NCI-H1694 treated with DMSO at 0.1 percent for 48 hours (cell line): Measurements from ENCODE around the gene CCDC9.
"Not testable (repeated sequence)": the region's sequence is repeated elsewhere in the genome, so short reads cannot be mapped to it uniquely, and the experiment has no call there.

Experiments used
- DNase-seq: peaks from one replicate; lab custom pipeline; 2025; lab: John Stamatoyannopoulos, UW

Gene CCDC9

DNA sequence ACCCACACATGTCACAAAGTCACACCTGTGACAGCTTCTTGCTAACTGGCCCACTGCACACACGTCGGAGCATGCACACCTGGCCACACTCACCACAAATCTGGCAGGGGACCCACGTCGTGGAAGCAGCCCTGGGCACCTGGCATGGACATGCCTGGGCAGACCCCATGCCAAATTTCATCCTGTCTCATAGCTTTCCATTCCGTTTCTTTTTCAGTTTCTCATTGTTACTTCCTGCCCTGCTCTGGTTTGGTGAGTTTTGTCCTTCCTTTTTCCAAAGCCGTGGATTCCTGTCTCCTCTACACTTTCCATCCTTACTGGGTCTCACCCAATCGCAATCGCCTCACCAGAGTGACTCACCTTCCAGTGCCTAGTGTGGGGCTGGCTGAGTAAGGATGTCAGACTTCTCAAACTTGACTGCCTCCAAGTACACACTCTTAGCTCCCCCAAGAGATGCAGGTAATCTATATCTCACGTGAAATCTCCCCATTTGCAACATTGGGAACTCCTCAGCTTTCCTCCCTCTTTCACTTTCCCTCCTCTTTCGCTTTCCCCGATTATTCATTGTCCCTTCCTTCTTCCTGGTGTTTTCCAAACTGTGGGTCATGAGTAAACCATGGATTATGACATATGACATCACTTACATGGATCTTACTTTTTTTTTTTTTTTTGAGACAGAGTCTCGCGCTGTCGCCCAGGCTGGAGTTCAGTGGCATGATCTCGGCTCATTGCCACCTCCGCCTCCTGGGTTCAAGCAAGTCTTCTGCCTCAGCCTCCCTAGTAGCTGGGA lies 23.7 kb upstream of the CCDC9 start:
- no peak for DNase-seq

DNA sequence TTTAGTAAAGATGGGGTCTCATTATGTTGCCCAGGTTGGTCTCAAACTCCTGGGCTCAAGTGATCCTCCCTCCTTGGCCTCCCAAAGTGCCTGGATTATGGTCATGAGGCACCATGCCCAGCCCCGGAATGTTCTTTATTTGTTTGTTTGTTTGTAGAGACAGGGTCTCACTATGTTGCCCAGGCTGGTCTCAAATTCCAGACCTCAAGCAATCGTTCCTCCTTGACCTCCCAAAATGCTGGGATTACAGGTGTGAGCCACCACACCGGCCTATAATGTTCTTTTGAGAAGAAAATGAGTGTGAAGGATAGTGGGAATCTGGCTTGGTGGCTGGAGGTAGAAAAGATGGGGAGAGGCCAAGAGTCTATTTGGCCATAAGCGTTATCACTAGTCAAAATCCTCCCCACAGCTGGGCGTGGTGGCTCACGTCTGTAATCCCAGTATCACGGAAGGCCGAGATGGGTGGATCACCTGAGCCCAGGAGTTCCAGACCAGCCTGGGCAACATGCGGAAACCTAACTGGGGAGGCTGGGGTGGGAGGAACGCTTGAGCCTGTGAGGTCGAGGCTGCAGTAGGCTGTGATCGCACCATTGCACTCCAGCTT lies 20.2 kb upstream of the CCDC9 start:
- DNase-seq, result no peak

- DNase-seq, result no peak
Measured at GRCh38 chr19:47239152-47239551, 17.2 kb upstream of the CCDC9 start.

GRCh38 chr19:47239610-47240296 lies 16.6 kb upstream of the CCDC9 start:
- peak; percentile 23 for DNase-seq

GRCh38 chr19:47240556-47240955 lies 15.8 kb upstream of the CCDC9 start:
- DNase-seq, result no peak

- DNase-seq, result no peak
Measured at GRCh38 chr19:47240996-47241918, 15.1 kb upstream of the CCDC9 start.

GRCh38 chr19:47241919-47242577 lies 14.3 kb upstream of the CCDC9 start:
- DNase-seq, result no peak

DNA sequence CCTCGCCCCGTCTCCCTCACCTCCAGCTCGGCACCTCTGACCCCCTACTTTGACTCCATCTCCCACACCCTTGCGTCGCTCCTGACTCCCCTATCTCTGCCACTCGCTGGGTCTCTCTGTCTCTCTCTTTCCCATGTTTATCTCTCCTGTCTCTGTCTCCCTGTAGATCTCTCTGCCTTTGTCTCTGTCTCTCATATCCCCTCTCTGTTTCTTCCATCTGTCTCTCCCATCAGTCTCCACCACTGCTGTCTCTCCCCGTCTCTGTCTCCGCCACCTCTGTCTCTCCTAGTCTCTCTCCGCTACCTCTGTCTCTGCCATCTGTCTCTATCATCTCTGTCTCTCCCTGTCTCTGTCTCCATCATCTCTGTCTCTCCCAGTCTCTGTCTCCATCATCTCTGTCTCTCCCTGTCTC lies 13.0 kb upstream of the CCDC9 start:
- DNase-seq, result no peak

DNA sequence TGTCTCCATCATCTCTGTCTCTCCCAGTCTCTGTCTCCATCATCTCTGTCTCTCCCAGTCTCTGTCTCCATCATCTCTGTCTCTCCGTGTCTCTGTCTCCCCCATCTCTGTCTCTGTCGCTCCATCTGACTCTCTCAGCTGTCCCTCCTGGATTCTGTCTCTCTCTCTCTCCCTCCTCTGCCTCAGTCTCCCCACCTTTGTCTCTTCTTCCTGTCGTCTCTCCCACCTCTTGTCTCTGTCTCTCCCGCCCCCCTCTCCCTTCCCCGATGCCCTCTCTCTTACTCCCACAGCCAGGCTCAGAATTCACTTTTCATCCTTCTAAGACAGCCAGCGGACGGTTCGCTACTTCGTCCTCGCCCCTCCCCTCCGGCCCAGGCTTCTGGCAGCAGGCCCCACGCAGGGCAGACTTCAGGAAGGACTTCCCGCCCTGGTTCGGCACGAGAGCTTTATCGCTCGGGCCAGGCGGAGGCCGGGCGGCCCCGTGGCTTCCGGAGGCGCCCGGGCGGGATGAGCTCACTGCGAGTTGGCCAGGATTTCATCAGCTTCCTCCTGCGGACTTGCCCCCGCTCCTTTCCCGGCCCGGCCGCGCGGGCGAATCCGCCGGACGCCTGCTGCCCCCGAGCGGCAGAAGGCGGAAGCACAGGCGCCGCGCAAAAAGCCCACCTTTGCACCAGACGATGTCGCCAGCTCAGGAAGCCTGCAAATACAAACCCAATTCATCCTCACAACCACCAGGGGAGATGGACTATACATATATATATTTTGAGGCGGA lies 12.4 kb upstream of the CCDC9 start:
- peak; percentile 86 for DNase-seq

DNA sequence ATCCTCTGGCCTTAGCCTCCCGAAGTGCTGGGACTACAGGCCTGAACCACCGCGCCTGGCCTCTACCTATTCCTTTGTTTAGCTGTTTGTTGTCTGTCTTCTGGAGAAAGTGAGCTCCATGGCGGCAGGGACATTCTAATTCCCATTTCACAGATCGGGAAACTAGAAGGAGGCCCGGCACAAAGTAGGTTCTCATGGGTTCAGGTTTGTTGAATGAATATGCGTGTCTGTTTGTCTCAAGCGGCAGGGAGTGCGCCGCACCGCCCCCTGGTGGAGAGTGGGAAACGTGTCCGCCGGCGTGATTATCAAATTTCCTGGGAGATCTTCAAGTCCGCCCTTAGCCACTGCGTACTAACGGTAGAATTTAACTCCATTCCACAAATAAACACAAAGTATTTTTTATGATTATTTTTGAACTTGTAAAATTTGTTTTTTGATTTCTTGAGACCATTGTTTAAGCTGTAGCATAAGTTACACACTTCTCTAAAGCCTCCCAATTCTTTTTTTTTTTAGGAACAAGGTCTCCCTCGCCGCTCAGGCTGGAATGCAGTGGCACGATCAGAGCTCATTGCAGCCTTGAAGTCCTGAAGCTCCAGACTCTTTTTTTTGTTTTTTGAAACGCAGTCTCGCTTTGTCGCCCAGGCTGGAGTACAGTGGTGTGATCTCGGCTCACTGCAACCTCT lies 8.9 kb upstream of the CCDC9 start:
- DNase-seq, result peak; percentile 23

GRCh38 chr19:47253016-47253415 lies 3.3 kb upstream of the CCDC9 start:
- not testable (repeated sequence) for DNase-seq

DNA sequence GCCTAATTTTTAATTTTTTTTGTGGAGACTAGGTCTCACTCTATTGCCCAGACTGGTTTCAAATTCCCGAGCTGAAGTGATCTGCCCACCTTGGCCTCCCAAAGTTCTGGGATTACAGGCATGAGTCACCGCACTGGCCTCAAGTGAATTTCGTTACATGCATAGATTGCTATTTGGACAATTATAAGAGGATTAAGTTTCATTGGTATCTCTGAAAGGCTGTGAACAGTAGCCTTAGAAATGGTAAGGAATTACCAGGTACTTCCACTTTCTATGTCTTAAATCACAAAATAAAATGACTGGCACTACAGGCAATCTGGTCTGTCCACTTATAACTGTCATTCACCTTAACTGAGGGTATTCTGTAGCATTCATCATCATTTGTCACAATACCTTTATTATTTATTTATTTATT lies 2.9 kb upstream of the CCDC9 start:
- no peak for DNase-seq

- DNase-seq, result no peak
Measured at GRCh38 chr19:47253970-47254369, 2.4 kb upstream of the CCDC9 start.

DNA sequence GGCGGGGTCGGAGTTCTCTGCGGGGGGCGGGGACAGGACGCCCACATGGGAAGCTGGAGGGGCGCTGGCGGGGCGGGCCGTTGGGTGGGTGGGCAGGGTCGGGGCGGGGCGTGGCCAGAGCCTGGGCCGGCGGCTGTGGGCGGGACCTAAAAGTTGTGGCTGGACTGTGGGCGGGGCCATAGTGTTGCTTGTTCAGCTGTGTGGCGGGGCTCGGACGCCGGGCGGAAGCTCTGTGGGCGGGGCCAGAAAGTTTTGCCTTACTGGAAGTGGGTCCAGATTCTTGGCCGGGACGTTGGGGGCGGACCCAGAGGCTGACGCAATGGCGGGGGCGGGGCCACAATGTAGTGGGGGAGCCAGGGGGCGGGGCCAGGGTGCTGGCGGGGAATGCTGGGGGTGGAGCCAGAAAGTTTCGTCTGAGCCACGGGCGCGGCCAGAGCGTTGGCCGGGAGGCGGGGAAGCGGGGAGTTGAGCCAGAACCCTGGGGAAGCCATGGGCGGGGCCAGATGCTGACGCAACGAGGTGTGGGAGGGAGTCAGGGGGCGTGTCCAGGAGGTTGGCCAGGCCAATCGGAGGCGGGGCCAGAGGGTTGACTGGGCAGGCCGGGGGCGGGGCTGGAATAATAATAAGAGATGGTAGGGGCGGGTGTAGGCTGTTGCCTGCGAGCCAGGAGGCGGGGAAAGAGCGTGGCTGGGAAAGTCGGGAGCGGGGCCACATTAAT lies 527 bp downstream of the CCDC9 start:
- DNase-seq, result peak; percentile 96

GRCh38 chr19:47257411-47258169 lies 1.3 kb downstream of the CCDC9 start:
- no peak for DNase-seq

DNA sequence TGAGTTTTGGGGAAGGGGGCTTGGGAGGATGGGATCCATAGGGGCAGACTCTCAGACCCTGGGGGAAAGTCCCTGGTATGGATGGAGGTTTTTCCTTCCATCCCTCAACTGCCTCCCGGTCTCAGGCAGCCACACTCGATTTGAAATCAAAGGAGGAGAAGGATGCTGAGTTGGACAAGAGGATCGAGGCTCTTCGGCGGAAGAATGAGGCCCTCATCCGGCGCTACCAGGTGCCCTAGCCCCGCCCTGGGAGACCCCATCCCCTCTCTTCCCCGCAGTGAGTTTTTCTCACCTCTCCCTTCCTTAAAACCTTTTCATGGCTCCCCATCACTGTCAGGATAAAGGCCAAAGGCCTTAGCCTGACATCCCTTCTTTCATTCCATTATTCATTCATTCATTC lies 2.1 kb downstream of the CCDC9 start:
- DNase-seq, result no peak

- no peak for DNase-seq
Measured at GRCh38 chr19:47258895-47259555, 2.7 kb downstream of the CCDC9 start.

DNA sequence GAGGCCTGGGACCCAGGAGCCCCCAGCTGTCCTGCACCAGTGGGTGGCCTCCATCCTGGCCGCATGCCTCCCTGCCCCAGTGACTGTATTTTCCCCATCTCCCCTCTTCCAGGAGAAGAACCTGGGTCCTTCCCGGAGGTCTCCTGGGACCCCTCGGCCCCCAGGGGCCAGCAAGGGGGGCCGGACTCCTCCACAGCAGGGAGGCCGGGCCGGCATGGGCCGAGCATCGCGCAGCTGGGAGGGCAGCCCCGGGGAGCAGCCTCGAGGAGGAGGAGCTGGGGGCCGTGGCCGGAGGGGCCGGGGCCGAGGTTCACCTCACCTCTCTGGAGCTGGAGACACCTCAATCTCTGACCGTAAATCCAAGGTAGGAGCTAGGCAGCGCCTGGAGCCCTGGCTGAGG lies 4.2 kb downstream of the CCDC9 start:
- no peak for DNase-seq
